ENCODE measurements around the gene MAD2L1. TPM values are rescaled to one million over a fixed set of nuclear protein-coding genes. Genes with fewer than 3 reads are reported as not detected.

The MAD2L1 gene
- total and polyA plus RNA-seq, 2 of the 4 experiments (the other 2 are of a cell fraction), result 13.6 to 15.2 TPM

DNA sequence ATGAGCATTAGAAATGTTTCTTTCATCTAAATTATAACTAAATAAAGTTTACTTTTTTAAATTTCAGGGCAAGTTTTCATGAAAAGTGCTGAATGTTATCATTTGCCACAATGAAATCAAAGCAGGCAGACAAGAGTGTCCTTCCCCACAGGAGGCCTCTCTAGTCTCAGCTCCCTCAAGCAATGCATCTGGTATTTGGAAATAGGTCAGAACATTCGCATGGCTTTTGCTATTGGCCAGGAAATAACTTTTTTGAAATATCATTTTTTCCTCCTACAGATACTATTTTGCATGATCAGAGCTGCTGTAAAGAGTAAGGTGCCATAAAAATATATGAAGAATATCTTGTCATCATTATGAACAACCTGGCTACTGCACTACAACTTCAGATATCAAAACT is 41.1 kb downstream of the MAD2L1 start:
- Histone ChIP-seq H2BK5ac (ENCODE audit: low read depth, low read length, poor library complexity, severe bottlenecking) (no peak overlapping the region), H3K79me1 (ENCODE audit: low read depth in 1 of 2, low read length in 2 of 2) (no peaks in the 10 kb centered on the region), H2BK15ac (ENCODE audit: low read depth, low read length) (no peak overlapping the region), H3K9ac (ENCODE audit: low read depth, low read length) (no peak overlapping the region), H2BK20ac (ENCODE audit: low read depth, low read length) (no peak overlapping the region), H3K27me3 (ENCODE audit: control insufficient read depth, insufficient read depth, low read length) (no peaks in the 10 kb centered on the region), H2AK5ac (ENCODE audit: low read depth, low read length) (no peak overlapping the region), H3K23ac (ENCODE audit: low read depth, low read length) (no peak overlapping the region), H2AFZ (replicated peaks; ENCODE audit: low read length, poor library complexity) (no peak overlapping the region), H4K5ac (ENCODE audit: low read depth, low read length) (no peak overlapping the region), H3K4me2 (ENCODE audit: low read depth, low read length) (no peak overlapping the region), H2AK9ac (replicated peaks; ENCODE audit: low read depth, low read length, poor library complexity) (no peak overlapping the region), H3K4ac (ENCODE audit: low read depth, low read length) (no peak overlapping the region), H3K14ac (replicated peaks; ENCODE audit: low read depth, low read length) (no peak overlapping the region), H3K9me3 (ENCODE audit: control insufficient read depth, insufficient read depth, low read length) (no peaks in the 10 kb centered on the region), H3K56ac (ENCODE audit: extremely low read depth, insufficient read depth, low read length) (no peak overlapping the region), H4K20me1 (ENCODE audit: insufficient read depth, low read length) (no peaks in the 10 kb centered on the region), H2BK120ac (ENCODE audit: low read depth, low read length) (no peak overlapping the region), H3K27ac (ENCODE audit: insufficient read depth, low read length) (no peak overlapping the region), H3K18ac (ENCODE audit: low read depth, low read length) (no peak overlapping the region), H4K91ac (ENCODE audit: insufficient read depth, low read depth, low read length) (no peak overlapping the region), H3K4me3 (ENCODE audit: insufficient read depth, low read depth, low read length) (no peak overlapping the region), H4K8ac (ENCODE audit: low read depth in 2 of 2, low read length in 2 of 2) (no peak overlapping the region), H3K36me3 (ENCODE audit: control insufficient read depth, insufficient read depth, low read length) (no peaks in the 10 kb centered on the region), H3K9me1 (ENCODE audit: insufficient read depth, low read length) (no peaks in the 10 kb centered on the region), H3K4me1 (ENCODE audit: control insufficient read depth, insufficient read depth, low read length) (no peaks in the 10 kb centered on the region)
- TF ChIP-seq RAD21 (IDR thresholded peaks at IDR 0.05; ENCODE audit: low read length) (no peak), MAZ (IDR thresholded peaks at IDR 0.05; ENCODE audit: borderline replicate concordance, low read depth, low read length) (no peak), CEBPB (IDR thresholded peaks at IDR 0.05; ENCODE audit: low read depth, low read length) (no peak), BHLHE40 (IDR thresholded peaks at IDR 0.05; ENCODE audit: low read depth, low read length) (no peak), RFX5 (IDR thresholded peaks at IDR 0.05; ENCODE audit: low read depth, low read length) (no peak), SMC3 (IDR thresholded peaks at IDR 0.05; ENCODE audit: low read depth, low read length) (no peak), RCOR1 (IDR thresholded peaks at IDR 0.05; ENCODE audit: insufficient replicate concordance, low read length) (no peak), POLR2A (IDR thresholded peaks at IDR 0.05; ENCODE audit: low read depth, low read length) (no peak), FOS (IDR thresholded peaks at IDR 0.05; ENCODE audit: low read depth, low read length) (no peak), MAFK (IDR thresholded peaks at IDR 0.05; ENCODE audit: low read depth, low read length) (no peak), NFE2L2 (IDR thresholded peaks at IDR 0.05; ENCODE audit: low read depth, low read length) (no peak), MXI1 (IDR thresholded peaks at IDR 0.05; ENCODE audit: borderline replicate concordance, low read depth, low read length) (no peak), CHD1 (IDR thresholded peaks at IDR 0.05; ENCODE audit: low read depth, low read length) (no peak)
- TF ChIP-seq, protein P1, sequence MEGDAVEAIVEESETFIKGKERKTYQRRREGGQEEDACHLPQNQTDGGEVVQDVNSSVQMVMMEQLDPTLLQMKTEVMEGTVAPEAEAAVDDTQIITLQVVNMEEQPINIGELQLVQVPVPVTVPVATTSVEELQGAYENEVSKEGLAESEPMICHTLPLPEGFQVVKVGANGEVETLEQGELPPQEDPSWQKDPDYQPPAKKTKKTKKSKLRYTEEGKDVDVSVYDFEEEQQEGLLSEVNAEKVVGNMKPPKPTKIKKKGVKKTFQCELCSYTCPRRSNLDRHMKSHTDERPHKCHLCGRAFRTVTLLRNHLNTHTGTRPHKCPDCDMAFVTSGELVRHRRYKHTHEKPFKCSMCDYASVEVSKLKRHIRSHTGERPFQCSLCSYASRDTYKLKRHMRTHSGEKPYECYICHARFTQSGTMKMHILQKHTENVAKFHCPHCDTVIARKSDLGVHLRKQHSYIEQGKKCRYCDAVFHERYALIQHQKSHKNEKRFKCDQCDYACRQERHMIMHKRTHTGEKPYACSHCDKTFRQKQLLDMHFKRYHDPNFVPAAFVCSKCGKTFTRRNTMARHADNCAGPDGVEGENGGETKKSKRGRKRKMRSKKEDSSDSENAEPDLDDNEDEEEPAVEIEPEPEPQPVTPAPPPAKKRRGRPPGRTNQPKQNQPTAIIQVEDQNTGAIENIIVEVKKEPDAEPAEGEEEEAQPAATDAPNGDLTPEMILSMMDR (conservative IDR thresholded peaks at IDR 0.05; ENCODE audit: low read depth, low read length), result no peak
- TF ChIP-seq, protein P2, sequence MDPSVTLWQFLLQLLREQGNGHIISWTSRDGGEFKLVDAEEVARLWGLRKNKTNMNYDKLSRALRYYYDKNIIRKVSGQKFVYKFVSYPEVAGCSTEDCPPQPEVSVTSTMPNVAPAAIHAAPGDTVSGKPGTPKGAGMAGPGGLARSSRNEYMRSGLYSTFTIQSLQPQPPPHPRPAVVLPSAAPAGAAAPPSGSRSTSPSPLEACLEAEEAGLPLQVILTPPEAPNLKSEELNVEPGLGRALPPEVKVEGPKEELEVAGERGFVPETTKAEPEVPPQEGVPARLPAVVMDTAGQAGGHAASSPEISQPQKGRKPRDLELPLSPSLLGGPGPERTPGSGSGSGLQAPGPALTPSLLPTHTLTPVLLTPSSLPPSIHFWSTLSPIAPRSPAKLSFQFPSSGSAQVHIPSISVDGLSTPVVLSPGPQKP (IDR thresholded peaks at IDR 0.05; ENCODE audit: borderline replicate concordance, low read depth, low read length), result no peak
- TF ChIP-seq, protein P3, sequence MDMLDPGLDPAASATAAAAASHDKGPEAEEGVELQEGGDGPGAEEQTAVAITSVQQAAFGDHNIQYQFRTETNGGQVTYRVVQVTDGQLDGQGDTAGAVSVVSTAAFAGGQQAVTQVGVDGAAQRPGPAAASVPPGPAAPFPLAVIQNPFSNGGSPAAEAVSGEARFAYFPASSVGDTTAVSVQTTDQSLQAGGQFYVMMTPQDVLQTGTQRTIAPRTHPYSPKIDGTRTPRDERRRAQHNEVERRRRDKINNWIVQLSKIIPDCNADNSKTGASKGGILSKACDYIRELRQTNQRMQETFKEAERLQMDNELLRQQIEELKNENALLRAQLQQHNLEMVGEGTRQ (IDR thresholded peaks at IDR 0.05; ENCODE audit: low read depth, low read length), result no peak
- dilution Hi-C loops (cut with HindIII; ENCODE audit: low sequenced_read_pairs, unreplicated experiment) (no loop called here), intact Hi-C loops (cut with micrococcal nuclease) (no loop called here), in situ Hi-C loops (cut with MboI; ENCODE audit: low sequenced_read_pairs) (no loop called here)
- no TSS peak for BruUV-seq (replicated peaks)
- no CpG with 5 or more reads among the region's 1 CpG for WGBS, 2 experiments (ENCODE audit: extremely low coverage in 2 of 2, insufficient read length in 1 of 2)
- ATAC-seq (ENCODE audit: low read depth), result no peak; the same call in 1 of the 2 replicates
- POLR2A ChIA-PET (ENCODE audit: unreplicated experiment), result no interaction called here
- peak; percentile 7 for DNase-seq
- CTCF ChIA-PET, result interaction anchor here (0.6 kb wide), 1 partner anchor 467 kb away, joined by 3 read pairs; no protein-coding TSS in a partner anchor

Measured in IMR-90 (cell line).